Lower leg skin (tissue), 4 donors: ENCODE data around the gene WDR62. TPM values are rescaled to one million over a fixed set of nuclear protein-coding genes. Genes with fewer than 3 reads are reported as not detected.

Experiments
- DNase-seq, 2 donors: peaks; one replicate each; pipeline ENCODE4 v3.0.0-alpha.2; 2019; ENCODE audit warnings: low spot score in 2 of 2
- H3K4me3 ChIP-seq: fragments of 200-600 bp; sonication (generic); 2 replicates; pipeline ENCODE4 v1.5.1; 2017; ENCODE audit warnings: mild to moderate bottlenecking, low read depth; ENCODE audit not compliant: poor library complexity, severe bottlenecking
- POLR2A ChIP-seq, 2 donors: fragments of 450-650 bp; IDR thresholded peaks; one replicate each; pipeline ENCODE4 v1.6.1; 2016 to 2017; ENCODE audit warnings: antibody characterized with exemption in 2 of 2, mild to moderate bottlenecking in 1 of 2, moderate library complexity in 1 of 2
- WGBS, 2 donors: methylation state at CpG; one replicate each; pipeline ENCODE4 v1.1.5; 2018; 5-methylcytosine and 5-hydroxymethylcytosine counted together
- intact Hi-C: fragments of 100-400 bp; cut with DNase I; formaldehyde crosslinking; loops from one replicate; pipeline ENCODE4 v1.15.0; 2023; ENCODE audit warnings: low total_unique reads
- total RNA-seq, 4 donors: library from RNA; depleted of rRNA; stranded (reverse); fragments of >200 nt; gene quantifications; one replicate each; pipeline ENCODE4 v1.1.0, GENCODE V29; 2016
- TF ChIP-seq, protein P1 (sequence below), 3 donors: fragments of 450-650 bp; IDR thresholded peaks; one replicate each; pipeline ENCODE4 v1.5.1; 2016; ENCODE audit warnings: antibody characterized with exemption in 3 of 3, mild to moderate bottlenecking in 3 of 3, moderate library complexity in 2 of 3

The WDR62 gene
- total RNA-seq, 4 donors from 2014 or later, result 1.3 to 3.0 (median 2.3) TPM

DNA sequence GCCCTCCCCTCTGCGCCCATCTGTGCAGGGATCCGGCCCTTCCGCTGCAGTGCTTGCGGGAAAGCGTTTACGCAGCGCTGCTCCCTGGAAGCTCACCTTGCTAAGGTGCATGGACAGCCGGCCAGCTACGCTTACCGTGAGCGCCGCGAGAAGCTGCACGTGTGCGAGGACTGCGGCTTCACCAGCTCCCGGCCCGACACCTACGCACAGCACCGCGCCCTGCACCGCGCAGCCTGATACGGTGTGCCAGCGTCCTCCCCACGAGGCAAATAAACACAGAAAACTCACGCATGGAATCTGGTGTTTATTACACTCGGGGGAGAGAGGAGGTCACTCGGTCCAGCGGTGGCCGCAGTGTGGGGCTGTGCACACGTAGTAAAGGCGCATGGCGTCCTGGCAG lies 58.7 kb downstream of the WDR62 start:
- TF ChIP-seq, protein P1, sequence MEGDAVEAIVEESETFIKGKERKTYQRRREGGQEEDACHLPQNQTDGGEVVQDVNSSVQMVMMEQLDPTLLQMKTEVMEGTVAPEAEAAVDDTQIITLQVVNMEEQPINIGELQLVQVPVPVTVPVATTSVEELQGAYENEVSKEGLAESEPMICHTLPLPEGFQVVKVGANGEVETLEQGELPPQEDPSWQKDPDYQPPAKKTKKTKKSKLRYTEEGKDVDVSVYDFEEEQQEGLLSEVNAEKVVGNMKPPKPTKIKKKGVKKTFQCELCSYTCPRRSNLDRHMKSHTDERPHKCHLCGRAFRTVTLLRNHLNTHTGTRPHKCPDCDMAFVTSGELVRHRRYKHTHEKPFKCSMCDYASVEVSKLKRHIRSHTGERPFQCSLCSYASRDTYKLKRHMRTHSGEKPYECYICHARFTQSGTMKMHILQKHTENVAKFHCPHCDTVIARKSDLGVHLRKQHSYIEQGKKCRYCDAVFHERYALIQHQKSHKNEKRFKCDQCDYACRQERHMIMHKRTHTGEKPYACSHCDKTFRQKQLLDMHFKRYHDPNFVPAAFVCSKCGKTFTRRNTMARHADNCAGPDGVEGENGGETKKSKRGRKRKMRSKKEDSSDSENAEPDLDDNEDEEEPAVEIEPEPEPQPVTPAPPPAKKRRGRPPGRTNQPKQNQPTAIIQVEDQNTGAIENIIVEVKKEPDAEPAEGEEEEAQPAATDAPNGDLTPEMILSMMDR (IDR thresholded peaks at IDR 0.05), result no peak
- TF ChIP-seq POLR2A (IDR thresholded peaks at IDR 0.05), result no peak
- WGBS, 2 donors, result 87 to 93% methylated on average over 34 of the region's 34 CpGs
- intact Hi-C loops, result no loop called here
- H3K4me3 ChIP-seq, result no peak overlapping the region
- DNase-seq, result no peak

DNA sequence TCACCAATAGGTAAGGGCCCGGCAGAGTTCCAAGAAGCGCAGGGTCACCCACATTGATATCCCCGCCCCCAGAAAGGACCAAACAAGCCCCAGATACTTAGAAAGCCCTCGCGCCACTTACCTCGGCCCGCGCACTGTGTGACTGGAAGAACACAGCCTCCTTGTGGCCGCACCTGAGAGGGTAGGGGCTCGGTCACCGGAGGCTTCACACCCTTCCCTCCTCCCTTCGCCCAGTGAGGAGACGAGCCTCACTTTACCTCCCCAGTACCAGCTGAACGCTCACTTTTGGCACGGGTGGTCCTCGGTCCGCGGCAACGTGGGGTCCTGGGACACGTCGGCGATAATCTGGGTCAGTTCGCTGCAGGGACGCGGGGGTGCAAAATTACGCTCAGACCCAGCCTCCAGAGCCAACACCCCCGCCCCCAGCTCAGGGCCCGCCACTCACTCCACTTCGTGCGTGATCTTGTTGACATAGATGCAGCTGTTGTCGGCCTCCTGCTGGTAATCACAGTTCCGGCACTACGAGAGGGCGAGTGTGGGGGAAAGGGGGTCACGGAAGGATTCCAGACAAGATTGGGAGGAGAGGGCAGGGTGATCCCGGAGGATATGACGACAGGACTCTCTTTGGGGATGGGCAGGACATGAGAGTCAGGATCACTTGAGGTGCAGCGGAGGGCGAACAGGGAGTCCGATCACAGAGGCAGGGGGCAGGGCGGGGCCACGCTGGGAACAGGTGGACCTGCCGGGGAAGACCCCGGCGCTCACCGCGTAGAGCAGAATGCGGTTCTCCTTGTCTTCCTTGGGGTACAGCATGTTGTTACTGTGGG lies 59.4 kb downstream of the WDR62 start:
- TF ChIP-seq, protein P1 (IDR thresholded peaks at IDR 0.05), result no peak
- TF ChIP-seq POLR2A (IDR thresholded peaks at IDR 0.05), result no peak
- DNase-seq, result peak; percentile 38 to 90
- intact Hi-C loops, result no loop called here
- peak overlapping the region; percentile 62 for H3K4me3 ChIP-seq
- 10 to 15% methylated on average over 38 to 43 of the region's 48 CpGs for WGBS, 2 donors

DNA sequence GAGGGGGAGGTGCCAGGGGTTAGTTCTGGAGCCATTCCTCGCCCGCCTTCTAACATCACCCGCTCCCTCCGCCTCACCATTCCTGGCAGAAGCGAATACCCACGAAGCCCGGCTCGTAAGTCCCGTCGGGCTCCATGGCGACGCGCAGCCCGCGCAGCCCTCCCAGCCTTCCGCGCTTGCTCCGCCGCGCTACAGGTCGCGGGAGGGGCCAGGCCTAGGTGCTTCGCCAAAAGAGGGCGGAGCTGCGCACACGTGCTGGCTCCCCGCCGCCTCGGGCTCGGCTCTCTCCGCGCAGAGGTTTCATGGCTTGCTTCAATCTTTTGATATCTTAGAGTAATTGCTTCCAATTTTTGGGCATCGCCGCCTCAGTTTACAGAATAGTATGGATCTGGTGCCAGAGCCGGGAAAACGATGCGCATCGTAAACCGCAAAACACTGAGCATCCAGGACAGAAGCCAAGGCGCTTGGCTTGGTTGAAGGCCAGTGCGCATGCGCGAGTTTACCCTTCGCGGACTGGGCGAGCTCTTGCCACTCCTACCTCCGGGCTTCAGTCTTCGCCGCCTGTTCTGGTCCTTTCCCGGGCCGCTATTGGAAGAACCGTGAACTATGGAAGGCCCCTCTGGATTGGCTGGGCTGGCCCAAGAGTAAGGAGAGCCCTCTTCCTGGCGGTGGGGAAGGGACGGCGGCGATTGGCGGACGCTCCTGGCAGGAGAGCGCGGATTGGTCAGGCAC lies 60.2 kb downstream of the WDR62 start, which contains the start of gene POLR2I:
POLR2I (minus strand) TSS at position 155 of the 732 bp plus-strand sequence; CDS start at position 136, 19 bp downstream.
- DNase-seq, result peak; percentile 100
- 0% methylated on average over 44 to 54 of the region's 60 CpGs for WGBS, 2 donors
- intact Hi-C loops, result no loop called here
- peak within 1 kb of the TSS; percentile 62 for H3K4me3 ChIP-seq
- TF ChIP-seq POLR2A (IDR thresholded peaks at IDR 0.05), result no peak
- TF ChIP-seq, protein P1 (IDR thresholded peaks at IDR 0.05), result no peak

DNA sequence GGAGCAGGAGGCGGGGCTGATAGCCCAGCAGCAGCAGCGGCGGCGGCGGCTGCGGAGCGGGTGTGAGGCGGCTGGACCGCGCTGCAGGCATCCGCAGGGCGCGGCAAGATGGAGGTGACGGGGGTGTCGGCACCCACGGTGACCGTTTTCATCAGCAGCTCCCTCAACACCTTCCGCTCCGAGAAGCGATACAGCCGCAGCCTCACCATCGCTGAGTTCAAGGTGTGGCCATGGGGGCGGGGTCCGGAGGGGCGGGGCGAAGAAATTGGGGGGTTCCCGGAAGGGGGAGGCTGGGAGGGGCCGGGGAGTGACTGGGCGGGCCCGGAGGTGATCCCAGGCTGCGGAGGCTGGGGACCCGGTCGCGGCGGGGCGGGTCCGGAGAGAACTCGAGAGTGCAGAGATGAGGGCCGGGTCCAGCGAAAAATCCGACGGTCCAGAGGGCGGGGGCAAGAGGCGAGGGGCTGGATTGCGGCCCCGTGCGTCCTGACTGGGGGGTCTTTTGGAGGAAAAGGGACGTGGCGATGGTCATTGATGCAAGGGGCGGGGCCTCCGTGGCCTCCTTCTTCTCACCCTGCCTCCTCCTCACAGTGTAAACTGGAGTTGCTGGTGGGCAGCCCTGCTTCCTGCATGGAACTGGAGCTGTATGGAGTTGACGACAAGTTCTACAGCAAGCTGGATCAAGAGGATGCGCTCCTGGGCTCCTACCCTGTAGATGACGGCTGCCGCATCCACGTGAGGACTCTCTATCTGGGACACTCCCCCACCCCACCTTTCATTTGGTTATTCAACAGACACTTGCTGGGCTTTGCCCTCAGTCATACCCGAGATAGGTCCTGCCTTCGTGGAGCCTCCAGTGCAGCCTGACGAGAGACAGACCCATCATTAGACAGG lies 61.0 kb downstream of the WDR62 start, which contains the start of gene TBCB:
TBCB (plus strand) TSS at position 16 of the 891 bp plus-strand sequence; CDS start at position 109, 93 bp downstream.
- no peak for TF ChIP-seq POLR2A (IDR thresholded peaks at IDR 0.05)
- TF ChIP-seq, protein P1 (IDR thresholded peaks at IDR 0.05), result no peak
- intact Hi-C loops, result no loop called here
- peak within 1 kb of the TSS; percentile 62 for H3K4me3 ChIP-seq
- peak; percentile 77 to 96 for DNase-seq
- whole genome bisulfite sequencing, 2 donors, result 5% methylated on average over 49 to 59 of the region's 59 CpGs

DNA sequence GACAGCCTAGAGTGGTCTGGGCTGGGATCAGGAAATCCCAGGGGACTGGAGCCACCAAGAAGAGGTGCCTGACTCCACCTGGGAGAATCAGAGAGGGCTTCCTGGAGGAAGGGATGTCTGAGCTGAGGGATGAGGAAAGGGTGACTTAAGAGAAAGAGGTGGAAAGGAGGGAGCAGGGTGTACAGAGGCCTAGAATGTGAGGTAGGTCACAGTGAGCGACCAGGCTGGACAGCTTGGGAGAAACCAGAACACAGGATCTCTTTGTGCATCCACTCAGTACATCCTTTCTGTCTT lies 61.6 kb downstream of the WDR62 start:
- no peak overlapping the region for H3K4me3 ChIP-seq
- WGBS, 2 donors, result 93 to 100% methylated on average over 1 of the region's 1 CpG
- TF ChIP-seq, protein P1 (IDR thresholded peaks at IDR 0.05), result no peak
- no peak for TF ChIP-seq POLR2A (IDR thresholded peaks at IDR 0.05)
- intact Hi-C loops, result no loop called here
- no peak for DNase-seq
